GM21390 (cell line): ENCODE results near the gene NTHL1.
"Not testable (repeated sequence)": the region's sequence is repeated elsewhere in the genome, so short reads cannot be mapped to it uniquely, and the experiment has no call there.

ENCODE experiments used
- ATAC-seq: cut with Tn5 transposase; IDR thresholded peaks from one replicate; pipeline ENCODE4 v1.9.1; 2021; ENCODE audit not compliant: unreplicated experiment

Gene NTHL1

DNA sequence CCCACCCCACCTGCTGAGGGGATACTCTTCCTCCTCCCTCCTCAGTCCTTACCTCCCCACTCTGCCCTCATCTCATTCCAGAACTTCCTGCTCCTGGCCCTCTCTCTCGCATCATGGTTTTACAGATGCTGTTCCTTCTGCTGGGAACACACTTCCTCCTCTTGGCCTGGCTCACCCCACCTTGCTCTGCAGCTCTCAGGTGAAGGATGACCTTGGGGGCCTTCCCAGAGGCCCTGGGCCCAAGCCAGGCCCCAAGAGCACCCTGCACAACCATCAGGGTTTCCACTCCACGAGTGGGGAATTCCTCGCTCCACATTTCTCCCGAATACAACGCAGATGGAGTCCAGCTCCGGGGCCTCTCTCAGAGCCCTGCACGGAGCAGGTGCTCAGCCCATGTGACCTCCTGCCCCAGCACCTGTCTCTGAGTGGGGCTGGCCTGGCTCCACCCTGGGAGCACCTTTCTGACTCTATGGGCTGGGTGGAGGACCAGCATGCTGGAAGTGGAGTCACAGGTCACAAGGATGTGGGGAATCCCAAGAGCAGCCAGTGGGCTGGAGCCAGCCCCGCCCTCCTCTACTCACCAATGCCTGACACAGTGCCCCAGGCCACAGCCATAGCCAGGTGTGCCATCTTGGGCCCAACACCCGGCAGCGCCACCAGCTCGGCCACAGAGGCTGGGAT is 4.5 kb downstream of the NTHL1 start:
- ATAC-seq = no peak

DNA sequence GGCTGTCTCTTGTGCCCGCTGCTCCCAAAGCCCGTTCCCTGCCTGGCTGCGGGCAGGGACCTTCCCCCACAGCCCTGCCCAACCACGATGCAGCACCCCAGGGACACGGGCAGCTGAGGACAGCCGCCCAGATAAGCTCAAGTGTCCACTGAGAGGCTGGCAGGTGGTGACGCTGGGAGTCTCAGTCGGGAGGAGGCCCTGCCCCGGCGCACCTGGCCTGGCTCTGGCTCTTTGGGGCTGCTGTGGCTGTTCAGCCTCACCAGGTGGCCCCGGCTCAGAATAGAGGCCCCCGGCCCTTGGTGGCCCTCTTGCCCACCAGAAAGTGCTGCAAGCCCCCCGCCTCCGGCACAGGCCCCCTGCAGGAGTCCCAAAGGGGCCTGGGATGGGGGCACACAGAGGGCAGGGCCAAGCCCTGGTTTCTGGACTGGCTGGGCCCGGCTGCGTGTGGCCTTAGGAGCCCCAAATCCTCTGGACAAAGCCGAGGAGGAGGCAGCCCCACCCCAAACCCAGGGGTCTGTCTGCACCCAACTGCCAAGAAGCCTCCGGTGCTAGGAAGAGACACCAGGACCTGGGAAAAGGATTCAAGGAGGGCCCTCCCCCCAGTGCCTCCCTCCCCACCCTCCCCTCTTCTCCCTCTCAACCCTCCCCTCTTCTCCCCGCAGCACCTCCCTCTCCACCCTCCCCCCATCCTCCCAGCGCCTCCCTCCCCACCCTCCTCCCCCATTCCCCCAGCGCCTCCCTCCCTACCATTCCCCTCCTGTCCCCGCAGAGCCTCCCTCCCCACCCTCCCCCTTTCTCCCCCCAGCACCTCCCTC is 5.3 kb downstream of the NTHL1 start:
- no peak for ATAC-seq

DNA sequence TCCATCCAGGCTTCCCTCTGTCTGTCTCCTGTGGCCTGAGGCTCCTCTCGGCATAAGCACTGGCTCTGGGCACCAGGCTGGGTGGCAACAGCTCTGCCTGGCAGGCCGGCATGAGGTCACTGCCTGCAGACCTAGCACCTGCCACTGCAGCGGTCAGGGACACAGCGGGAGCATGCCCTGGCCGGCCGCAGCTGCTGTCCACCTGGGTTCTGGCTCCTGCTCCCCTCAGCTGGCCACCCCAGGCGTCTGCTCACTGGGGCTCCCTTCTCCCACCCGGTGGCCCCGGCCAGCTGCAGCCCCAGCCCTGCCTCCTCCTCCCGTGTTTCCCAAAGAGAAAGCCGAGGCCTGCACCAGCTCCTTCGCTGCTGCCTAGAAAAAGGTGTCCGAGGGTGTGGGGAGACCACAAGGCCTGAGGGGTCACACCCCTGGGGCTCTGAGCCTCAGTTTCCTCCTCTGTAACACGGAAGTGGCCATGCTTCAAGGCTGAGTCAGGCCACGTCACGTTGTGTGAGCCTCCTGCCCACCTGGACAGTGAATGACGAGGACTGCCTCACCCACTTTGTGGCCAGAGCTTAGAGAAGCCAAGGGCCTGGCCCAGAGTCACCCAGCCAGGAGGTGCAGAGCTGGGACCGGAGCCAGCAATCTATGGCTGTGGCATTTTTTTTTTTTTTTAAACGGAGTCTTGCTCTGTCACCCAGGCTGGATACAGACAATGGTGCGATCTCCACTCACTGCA is 6.7 kb downstream of the NTHL1 start:
- no peak for ATAC-seq

DNA sequence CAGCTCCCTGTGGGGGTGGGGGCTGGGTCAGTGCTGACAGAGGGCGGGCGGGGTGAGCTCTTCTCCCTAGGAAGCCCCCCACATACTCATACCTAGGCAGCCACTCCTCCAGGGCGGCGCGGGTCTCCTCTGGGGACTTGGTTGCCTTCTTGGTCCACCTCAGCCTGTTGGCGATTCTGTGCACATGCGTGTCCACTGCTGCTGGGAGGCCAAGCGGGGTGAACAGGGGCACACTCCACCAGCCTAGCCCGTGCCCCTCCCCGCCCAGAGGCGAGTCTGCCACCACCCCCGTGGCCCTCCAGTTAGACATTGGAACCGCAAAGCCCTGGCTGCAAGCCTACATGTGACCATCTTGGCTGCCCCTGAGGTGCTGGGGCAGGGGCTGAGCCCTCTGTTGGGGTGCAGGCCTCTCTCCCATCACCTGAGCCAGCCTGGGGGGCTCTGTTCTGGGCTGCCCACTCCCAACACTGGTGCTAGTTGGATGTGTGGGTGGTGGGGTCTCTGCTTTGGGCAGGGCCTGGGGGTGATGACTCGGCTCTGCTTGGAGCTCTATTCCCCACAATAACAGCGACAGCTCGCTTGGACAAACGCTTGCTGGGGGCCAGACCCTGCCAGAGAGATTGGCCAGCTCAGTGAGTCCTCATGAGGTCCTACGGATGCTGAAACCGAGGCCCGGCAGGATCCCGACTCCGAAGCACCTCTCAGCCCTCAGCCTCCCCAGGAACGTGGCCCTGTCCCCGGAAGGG is 7.4 kb downstream of the NTHL1 start:
- no peak for ATAC-seq

DNA sequence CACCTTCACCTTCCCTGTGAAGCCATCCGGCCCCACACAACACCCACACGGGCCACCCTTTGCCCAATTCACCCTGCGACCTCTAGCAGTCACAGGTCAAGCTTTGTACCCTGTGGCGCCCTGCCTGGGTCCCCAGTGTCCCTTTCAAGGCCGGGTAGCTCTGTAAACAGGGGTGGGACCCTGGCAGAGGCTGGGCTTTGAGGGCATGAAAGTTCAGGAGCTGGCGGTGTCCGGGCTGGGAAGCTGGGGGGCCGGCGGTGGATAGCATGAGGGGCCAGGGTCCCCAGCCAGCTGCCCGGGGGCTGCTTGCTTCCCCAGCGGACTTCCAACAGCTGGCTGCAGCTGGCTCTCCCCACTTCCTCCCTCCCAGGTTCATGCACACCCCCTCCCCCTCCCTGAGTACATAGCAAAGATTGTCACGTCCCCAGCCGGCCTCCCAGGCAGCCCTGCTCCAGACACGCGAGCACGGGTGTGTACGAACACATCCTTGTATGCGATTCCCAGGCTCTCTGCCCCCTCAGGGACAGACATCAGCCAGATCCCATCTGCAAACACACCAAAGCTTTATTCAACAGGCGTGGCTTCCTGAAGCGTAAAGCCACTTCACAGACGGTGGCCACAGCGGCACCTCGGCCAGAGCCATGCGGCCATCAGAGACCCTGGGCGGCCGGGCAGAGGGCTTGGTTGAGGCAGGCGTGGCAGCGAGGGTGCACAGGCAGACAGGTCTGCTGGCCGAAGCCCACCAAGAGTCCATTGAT is 8.2 kb downstream of the NTHL1 start:
- ATAC-seq = no peak

DNA sequence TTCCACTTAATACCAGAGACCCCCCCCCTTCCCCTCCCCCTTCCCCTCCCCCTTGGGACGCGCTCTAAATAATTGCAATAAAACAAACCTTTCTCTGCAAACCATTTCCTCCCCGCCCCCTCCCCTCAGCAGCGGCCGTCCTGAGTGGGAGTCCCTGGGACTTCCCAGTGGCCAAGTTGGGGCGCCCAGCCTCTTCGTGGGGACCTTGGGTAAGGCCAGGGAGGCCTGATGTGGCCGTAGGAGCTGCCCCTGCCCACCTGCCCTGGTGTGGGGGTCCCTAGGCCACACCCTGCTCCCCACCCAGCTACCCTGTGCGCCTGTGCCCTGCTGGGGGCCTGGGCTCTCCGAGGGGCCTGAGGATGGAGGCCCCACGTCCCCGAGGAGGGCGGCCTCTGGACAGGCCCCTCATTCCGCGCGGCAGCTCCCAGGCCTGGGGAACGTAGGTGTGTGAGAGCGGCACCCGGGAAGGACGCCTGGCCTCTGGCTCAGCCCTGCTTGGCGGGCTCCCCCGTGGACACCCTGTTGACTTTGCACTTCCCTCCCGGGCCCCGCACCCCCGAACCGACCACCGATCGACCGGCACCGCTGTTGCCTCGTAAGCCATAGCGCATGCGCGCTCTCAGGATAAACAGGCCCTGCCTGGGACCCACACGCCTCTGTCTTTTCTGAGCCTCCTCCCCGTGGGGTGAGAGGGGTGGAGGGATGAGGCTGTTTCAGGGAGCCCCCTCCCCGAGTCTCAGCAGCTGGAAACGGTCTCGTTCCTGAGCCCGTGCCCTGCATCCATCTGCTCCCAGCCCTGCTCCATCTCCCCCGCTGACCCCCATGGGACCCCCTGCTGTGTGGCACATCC is 9.0 kb downstream of the NTHL1 start:
- ATAC-seq = no peak

DNA sequence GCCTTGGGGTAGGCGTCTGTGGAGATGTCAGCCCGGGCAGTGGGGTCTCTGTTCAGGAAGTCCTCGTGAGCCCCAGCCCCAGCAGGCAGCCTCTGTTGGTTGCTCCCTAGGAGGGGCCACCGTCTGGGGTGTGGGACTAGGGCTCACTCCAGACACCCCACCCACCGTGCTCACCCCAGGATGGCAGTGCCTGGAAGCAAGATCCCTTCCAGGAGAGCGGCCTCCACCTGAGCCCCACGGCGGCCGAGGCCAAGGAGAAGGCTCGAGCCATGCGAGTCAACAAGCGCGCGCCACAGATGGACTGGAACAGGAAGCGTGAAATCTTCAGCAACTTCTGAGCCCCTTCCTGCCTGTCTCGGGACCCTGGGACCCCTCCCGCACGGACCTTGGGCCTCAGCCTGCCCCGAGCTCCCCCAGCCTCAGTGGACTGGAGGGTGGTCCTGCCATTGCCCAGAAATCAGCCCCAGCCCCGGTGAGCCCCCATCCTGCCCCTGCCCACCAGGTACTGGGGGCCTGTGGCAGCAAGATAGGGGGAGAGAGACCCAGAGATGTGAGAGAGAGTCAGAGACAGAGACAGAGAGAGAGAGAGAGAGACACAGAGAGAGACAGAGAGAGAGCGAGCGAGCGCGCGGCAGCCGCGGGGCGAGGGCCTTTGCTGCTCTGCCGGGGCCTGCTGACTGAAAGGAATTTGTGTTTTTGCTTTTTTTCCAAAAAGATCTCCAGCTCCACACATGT is 9.8 kb downstream of the NTHL1 start:
- ATAC-seq = no peak

DNA sequence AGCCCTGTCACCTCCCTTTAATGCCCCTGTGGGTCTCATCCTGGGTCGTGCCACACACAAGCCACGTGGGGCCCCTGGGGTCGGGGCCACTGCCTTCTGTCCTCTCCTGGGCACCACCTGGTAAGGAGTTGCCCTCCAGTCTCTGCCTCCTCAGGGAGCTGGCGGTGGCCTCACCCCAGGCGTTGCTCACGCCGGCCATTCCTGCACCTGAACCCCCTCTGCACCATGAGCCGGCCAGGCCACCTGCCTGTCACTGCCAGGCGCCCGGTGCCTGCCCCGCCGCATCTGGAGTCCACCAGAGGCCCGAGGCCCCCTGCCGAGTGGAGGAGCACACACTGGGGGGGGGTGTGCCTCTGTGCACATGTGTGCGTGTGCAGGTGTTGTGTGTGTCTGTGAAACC is 10.5 kb downstream of the NTHL1 start:
- ATAC-seq = no peak

DNA sequence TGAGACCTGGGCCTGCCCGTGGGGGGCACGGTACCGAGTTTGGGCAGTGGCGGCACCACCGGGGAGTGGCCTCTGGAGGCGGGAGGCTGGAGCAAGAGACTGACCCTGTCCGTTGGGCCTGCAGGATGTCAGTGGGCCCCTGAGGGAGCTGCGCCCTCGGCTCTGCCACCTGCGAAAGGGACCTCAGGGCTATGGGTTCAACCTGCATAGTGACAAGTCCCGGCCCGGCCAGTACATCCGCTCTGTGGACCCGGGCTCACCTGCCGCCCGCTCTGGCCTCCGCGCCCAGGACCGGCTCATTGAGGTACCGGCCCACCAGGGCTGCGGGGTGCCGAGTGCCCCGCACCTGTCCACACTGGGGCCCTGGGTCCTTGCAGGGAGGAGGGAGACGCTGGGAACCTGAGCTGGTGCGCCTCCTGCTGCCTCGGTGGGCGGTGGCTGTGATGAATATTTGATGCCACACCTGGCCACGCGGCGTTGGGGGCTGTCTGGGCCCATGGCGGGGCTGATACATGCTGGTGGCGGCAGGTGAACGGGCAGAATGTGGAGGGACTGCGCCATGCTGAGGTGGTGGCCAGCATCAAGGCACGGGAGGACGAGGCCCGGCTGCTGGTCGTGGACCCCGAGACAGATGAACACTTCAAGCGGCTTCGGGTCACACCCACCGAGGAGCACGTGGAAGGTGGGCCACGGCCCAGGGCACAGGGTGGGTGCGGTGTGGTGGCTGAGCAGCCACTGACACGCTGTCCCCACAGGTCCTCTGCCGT is 11.3 kb downstream of the NTHL1 start:
- ATAC-seq = no peak

DNA sequence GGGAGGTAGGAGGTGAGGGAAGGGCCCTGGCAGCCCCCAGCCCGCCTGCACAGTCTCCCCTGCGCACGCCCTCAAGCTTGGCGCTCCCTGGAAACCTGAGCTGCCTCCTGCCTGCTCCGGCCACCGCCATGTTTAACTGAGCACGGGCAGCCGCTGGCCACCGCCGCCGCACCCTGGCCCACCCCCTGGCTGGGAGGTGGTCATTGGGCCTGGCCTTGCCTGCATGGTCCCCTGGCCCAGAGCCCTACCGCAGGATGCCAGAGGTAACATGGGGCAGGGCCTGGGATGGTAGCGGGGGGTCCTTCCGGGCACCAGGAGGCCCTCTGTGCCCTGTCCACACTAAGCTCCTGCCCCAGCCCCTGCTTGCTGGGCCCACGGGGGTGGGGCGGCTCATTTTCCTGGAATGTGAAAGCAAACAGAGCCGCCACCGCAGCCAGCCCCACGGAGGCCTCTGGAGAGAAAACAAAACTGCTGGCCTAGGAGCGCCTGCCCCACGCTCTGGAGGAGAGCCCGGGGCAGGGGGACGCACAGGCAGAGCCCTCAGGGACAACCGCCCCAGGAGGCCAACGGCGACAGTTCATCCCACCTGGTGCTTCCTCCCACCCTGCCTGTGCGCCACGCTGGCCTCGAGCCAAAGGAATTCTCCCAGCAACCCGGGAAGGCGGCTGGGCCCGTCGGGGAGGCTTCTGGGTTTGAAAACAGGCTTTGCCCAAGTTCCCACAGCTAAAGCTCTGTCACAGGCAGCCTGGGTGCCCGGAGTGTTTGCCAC is 12.0 kb downstream of the NTHL1 start:
- no peak for ATAC-seq

DNA sequence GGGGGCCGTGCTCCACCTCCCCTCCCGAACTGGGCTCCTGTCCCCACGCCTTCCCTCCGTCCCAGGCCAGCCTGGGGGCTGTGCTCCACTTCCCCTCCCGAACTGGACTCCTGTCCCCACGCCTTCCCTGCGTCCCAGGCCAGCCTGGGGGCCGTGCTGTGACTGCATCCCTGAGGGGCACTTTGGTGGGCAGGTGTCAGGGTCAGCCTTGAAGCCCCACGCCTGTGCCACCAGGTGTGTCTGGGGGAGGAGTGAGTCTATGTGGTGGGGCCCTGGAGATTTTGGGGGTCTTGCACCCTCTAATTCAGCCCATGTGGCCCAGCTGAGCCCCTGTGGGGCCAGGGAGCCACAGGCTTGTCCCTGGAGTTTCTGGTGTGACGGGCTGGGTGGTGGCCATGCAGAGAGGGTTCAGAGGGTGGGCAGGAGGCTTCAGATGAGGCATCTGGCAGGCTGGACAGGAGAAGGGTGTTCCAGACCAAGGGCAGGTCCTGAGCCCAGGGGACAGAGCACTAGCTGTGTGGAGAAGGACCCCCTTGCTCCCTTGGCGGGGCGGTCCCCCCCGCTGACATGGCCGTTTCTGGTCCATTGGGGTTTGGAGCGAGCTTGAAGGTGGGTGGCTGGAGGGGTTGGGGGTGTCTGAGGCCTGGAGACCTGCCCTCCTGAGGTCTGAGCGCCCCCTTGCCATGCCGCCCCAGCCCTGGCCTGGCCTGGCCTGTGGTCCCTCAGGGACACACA is 12.8 kb downstream of the NTHL1 start:
- no peak for ATAC-seq

DNA sequence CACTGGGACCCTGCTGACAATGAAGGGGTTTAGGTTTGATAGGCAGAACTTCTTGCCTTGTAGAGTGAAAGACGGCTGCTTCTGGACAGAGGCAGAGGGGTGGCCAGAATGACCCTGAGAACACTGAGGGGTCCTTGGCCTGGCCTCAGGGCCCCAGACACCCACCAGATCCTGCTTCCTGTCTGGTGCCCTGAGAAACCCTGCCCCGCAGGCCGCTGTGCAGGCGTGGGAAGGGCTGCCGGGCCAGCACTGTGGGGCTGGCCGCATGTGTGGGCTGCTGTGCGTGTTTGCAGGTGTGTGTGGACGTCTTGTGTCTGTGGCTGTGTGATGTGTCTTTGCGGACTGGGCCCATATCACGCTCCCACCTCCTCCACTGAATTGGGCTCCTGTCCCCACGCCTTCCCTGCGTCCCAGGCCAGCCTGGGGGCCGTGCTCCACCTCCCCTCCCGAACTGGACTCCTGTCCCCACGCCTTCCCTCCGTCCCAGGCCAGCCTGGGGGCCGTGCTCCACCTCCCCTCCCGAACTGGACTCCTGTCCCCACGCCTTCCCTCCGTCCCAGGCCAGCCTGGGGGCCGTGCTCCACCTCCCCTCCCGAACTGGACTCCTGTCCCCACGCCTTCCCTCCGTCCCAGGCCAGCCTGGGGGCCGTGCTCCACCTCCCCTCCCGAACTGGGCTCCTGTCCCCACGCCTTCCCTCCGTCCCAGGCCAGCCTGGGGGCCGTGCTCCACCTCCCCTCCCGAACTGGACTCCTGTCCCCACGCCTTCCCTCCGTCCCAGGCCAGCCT is 13.5 kb downstream of the NTHL1 start:
- not testable (repeated sequence) for ATAC-seq

DNA sequence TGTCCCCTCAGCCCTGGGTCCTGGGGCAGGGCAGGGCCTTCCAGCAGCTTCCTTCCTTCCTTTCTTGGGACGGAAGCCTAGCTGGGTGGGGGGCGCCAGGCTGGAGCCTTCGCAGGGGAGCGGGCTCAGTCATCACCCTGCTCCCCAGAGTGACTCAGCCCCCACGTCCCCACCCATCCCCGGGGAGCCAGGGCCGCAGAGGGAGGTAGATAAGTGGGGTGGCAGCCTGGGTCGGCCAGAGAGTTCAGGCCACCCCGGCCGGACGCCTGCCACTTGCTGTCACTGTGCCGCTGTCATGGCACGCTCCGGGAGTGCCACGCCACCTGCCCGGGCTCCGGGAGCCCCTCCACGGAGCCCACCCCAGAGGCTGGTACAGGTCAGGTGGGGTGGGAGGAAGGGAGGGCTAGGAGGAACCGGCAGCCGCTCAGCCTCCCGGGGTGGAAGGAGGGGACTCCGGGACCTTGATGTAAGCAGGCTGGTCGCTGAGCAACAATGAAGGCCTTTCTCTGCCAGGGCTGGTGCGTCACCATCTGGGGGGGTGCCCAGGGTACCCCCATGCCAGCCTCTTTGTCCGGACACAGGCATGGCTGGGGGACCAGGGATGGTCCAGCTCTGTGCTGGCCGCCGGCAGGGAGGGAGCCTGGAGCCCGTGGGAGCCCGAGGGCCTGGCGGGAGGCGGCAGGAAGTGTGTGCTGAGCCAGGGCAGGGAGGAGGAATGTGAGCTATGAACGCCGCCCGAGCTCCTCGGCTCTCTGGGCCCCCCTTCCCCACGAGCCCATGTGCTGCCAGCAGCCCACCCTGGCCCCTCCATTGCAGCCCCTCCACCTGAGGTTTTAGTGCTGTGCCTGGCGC is 14.4 kb downstream of the NTHL1 start:
- no peak for ATAC-seq

DNA sequence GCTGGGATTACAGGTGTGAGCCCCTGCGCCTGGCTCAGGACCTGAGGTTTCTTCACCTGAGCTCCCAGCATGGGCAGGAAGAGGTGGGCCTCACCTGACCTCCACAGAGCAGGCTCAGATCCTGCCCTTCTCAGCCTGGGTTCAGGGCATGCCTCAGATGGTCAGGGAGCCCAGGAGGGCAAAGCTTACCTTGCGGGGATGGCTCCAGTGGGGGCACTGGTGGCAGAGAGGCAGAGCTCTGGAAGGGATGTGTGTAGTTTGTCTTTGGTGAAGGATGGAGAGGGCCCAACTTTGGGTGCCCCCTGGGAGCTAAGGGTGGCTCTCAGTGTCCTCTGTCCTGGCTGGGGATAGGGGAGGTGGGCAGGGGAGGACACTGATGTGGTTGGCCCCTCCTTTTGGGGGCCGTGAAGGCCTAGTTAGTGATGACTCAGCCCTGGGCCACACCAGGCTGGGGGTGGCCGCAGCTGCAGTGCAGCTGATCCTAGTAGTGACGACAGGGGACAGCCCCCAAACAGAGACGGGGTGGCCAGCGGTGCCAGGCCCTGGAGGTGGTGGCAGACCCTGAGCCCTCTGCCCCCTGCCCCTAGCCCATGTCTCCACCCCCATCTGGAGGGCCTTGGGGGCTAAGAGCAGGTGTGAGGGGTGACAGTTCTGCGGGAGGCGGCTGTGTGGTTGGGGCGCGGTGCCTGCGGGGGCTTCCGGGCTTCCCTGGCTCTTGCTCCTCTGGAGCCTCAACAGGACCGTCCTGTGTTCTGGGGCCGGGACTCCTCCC is 15.2 kb downstream of the NTHL1 start:
- ATAC-seq = no peak
